ENCODE results near the gene GPX4.

The GPX4 gene

GRCh38 chr19:1147934-1148549 lies 44.2 kb downstream of the GPX4 start:
- in situ Hi-C loops (cut with MboI; ENCODE audit: low sequenced_read_pairs): no loop called here

GRCh38 chr19:1149259-1150045 lies 45.7 kb downstream of the GPX4 start:
- in situ Hi-C loops (cut with MboI; ENCODE audit: low sequenced_read_pairs): no loop called here

GRCh38 chr19:1150333-1151036 lies 46.7 kb downstream of the GPX4 start:
- in situ Hi-C loops (cut with MboI; ENCODE audit: low sequenced_read_pairs): no loop called here

DNA sequence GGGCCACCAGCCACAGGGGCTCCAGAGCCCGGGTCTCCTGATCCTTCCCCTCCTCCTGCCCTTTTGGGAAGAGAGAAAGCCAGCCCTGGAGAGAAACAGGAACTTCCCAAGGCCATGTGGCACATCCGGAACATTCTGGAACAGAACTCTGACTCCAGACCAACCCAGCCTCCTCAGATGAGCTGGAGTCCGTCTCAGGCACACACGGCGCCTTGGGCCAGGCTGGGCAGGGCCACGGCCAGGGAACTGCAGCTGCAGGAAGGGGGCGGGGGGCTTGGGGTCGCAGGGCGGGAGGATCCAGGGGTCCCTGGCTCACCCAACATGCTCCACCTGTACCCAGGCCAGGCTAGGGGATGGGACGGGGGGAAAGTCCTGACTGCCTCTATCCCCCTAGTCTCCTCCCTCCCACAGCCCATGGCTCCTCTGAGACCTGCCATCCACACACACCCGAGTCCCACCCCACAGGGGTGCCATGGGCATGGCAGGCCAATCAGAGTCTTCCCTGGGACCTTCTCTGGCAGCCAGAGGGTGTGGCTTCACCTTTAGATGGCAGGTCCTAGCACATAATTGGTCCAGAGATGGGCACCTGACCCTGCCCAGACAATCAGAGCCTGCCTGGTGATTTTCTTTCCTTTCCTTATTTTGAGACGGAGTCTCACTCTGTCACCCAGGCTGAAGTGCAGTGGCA lies 47.4 kb downstream of the GPX4 start:
- in situ Hi-C loops (cut with MboI; ENCODE audit: low sequenced_read_pairs): no loop called here

DNA sequence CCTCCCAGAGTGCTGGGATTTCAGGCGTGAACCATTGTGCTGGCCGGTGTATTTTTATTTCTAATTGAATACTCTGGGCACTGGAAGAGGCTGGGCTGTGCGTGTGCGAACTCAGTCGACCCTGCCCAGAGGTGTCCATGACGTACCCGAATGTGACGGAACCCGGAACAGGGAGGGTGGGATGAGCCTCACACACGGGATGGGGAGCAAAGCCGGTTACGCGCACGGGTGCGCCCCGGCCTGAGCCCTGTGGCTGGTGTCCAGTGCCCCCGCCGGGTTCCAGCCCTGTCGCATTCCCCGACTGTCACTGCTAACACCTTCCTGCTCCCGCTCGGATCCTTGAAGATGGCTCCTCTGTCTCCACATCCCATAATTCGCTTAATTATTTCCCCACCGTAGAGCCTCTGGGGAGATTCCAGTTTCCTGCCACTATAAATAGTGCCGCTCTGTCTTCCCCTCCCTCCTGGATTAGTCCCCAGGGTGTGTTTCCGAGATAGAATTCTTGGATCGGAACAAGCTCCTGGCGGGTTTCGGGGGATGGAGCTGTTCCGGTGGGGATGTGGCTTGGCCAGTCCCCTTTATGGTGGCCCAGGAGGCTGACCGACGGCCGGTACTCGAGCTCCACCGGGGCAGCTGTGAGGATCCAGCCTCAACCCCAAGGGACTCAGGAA lies 48.3 kb downstream of the GPX4 start:
- in situ Hi-C loops (cut with MboI; ENCODE audit: low sequenced_read_pairs): no loop called here

DNA sequence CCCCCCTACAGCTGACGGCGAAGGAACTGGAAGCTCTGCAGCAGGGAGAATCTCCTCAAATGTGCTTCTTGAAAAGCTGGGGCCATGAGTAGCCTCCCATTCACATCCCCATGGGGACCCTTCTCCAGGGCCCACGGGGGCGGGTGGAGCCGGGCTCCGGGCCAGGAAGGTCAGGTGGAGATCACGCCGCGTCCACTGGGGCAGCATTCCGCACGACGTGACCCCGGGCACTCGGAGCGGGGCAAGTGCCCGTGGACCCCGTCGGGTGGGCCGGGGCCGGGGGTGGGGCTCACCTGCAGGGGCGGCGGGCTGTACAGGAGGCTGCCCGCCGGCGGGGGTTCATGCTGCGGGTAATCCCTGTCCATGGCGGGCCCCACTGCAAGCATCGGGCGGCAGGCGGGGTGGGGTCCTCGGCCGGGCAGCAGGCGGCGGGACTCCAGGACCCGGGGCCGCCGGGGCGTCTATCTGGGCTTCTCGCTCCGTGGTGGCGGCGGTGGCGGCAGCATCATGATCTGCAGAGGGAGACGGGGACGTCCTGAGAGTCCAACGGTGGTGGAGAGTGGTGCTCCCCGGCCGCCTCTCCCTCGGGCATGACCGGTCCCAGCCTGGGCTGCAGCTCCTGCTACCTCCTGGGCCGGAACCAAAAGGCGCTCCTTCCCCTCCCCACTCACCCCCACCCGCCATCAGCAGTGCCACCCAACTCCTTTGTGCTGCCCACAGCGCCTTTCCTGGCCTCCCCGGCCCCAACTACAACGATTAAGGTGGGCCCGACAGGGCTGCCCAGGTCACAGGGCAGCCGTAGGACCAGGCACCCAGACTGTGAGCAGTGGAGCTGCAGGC lies 50.3 kb downstream of the GPX4 start:
- in situ Hi-C loops (cut with MboI; ENCODE audit: low sequenced_read_pairs): no loop called here

DNA sequence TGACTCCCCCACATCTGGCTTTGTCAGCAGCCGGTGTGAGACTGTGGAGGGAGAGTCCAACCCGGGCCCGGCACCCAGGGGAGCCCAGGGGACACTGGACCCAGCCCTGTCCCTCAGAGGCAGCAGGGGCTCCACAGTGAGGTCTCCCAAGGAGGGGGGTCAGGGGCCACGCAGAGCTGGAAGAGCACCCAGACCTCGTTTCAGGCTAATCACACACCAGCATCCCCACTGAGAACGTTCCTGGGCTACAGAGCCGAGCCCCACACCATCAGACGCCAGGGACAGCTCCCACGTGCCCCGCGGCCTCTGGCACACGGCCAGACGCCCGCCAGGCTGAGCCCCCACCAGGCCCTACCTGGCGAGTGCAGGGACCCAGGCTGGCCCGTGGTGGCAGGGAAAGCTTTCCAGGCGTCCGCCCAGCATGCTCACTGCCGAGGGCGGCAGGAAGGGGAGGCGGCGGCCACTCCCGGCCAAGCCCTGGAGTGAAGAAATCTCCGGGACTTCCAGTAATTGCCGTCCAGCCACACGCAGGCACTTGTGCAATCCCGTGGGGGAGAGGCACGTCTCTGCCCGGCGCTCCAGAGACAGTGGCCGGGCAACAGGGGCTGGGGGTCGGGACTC lies 51.0 kb downstream of the GPX4 start:
- in situ Hi-C loops (cut with MboI; ENCODE audit: low sequenced_read_pairs): no loop called here

- in situ Hi-C loops (cut with MboI; ENCODE audit: low sequenced_read_pairs): no loop called here
Measured at GRCh38 chr19:1155352-1156304, 51.8 kb downstream of the GPX4 start.
